Adrenal gland (tissue), 12 donors: Measurements from ENCODE around the gene C3orf70. TPM values are rescaled to one million over a fixed set of nuclear protein-coding genes. Genes with fewer than 3 reads are reported as not detected.

Source experiments
- DNase-seq, 7 donors: peaks; one replicate each; pipeline ENCODE4 v3.0.0-alpha.2; 2019 to 2020
- H3K27ac ChIP-seq, 5 donors: fragments of 200-600 bp; sonication (generic) in 4 of 5; 1 replicate in 3 of 5; 2 replicates in 2 of 5; pipeline versions ENCODE4 v1.5.1 to v1.8.0; 2016 to 2020; ENCODE audit warnings: mild to moderate bottlenecking in 1 of 5
- H3K27me3 ChIP-seq: fragments of 200-600 bp; 2 replicates; pipeline ENCODE4 v1.8.0; 2021
- H3K36me3 ChIP-seq, 2 donors: fragments of 200-600 bp; replicated peaks in 1 of 2; 1 replicate in 1 of 2; 2 replicates in 1 of 2; pipeline versions ENCODE4 v1.5.1 to v1.8.0; 2018 to 2022
- H3K4me1 ChIP-seq, 2 donors: fragments of 200-600 bp; replicated peaks in 1 of 2; 1 replicate in 1 of 2; 2 replicates in 1 of 2; pipeline versions ENCODE4 v1.5.1 to v1.8.0; 2018 to 2021
- H3K4me3 ChIP-seq, 4 donors: fragments of 200-600 bp; sonication (generic) in 3 of 4; one replicate each; pipeline ENCODE4 v1.5.1; 2016 to 2018
- H3K9me3 ChIP-seq, 3 donors: fragments of 200-600 bp; sonication (generic) in 1 of 3; replicated peaks in 1 of 3; 1 replicate in 2 of 3; 2 replicates in 1 of 3; pipeline versions ENCODE4 v1.5.1 to v1.8.0; 2016 to 2021
- CTCF ChIP-seq, 6 experiments: fragments of 450-650 bp in 4 of 6; fragments of 200-600 bp in 2 of 6; sonication (generic) in 1 of 6; IDR thresholded peaks; 1 replicate in 5 of 6; 2 replicates in 1 of 6; pipeline versions ENCODE4 v1.5.1 to v1.8.0; 2016 to 2021; ENCODE audit warnings: antibody characterized with exemption in 6 of 6, mild to moderate bottlenecking in 2 of 6, moderate library complexity in 1 of 6
- POLR2A ChIP-seq, 2 donors: fragments of 450-650 bp; IDR thresholded peaks; one replicate each; pipeline ENCODE4 v1.6.1; 2017; ENCODE audit warnings: antibody characterized with exemption in 2 of 2, mild to moderate bottlenecking in 2 of 2, moderate library complexity in 1 of 2
- WGBS, 4 donors: extraction: QIAGEN DNeasy Blood & Tissue Kit in 2 of 4; methylation state at CpG; one replicate each; pipeline versions ENCODE4 v1.1.5 to v1.1.7; 2013 to 2017; 5-methylcytosine and 5-hydroxymethylcytosine counted together
- intact Hi-C, 2 donors: fragments of 100-400 bp; cut with DNase I; formaldehyde crosslinking; loops; one replicate each; pipeline versions ENCODE4 v1.14.1 to v1.15.0; 2022 to 2023
- polyA plus RNA-seq, 3 donors: library from polyadenylated mRNA; stranded (reverse); fragments of 200-250 nt in 2 of 3; fragments of 350-450 nt in 1 of 3; fragmentation: Illumina TruSeq in 1 of 3; extraction: RNeasy Lipid Tissue Mini Kit (QIAGEN cat#74804) in 1 of 3; gene quantifications; one replicate each; pipeline ENCODE4 v1.2.3, GENCODE V29; 2013 to 2014
- total RNA-seq, 9 donors: library from RNA; depleted of rRNA in 4 of 9; stranded (reverse); fragments of >200 nt in 4 of 9; fragments of 120-200 nt in 1 of 9; fragmentation: NEBNext Ultra II Directional in 1 of 9; extraction: Animal tissue kit (Norgen Biotek cat#: 25700) in 1 of 9; gene quantifications; one replicate each; pipeline versions ENCODE4 v1.1.0 to v1.2.4, GENCODE V29; 2013 to 2023
- donor health status: healthy with polysubstance abuse.
- donor health status: Bipolar disorder and iron deficiency.
- donor health status: DM: yes; HTN: yes; CAD: no.
- donor health status: DM: no; HTN: no; CAD: no.
- donor health status: DM: no; HTN: no; CAD: no.
- donor health status: DM: yes; HTN: yes; CAD: no.

The C3orf70 gene
- total and polyA plus RNA-seq, 12 donors: 0.64 to 2.6 (median 0.95) TPM

- TF ChIP-seq POLR2A (IDR thresholded peaks at IDR 0.05): no peak
- no peak for TF ChIP-seq CTCF (IDR thresholded peaks at IDR 0.05)
- 79 to 89% (median 83%) methylated on average over 8 of the region's 8 CpGs for WGBS, 4 donors
- Histone ChIP-seq H3K27ac (no peak overlapping the region), H3K4me3 (no peak overlapping the region), H3K36me3 (no peaks in the 10 kb centered on the region), H3K9me3 (no peaks in the 10 kb centered on the region), H3K4me1 (no peaks in the 10 kb centered on the region), H3K27me3 (no peaks in the 10 kb centered on the region)
- DNase-seq: no peak
- intact Hi-C loops: no loop called here
Observed at GRCh38 chr3:185076219-185076618, 76.6 kb downstream of the C3orf70 start.

- Histone ChIP-seq H3K27ac (no peak overlapping the region), H3K4me3 (no peak overlapping the region), H3K9me3 (no peaks in the 10 kb centered on the region), H3K27me3 (no peaks in the 10 kb centered on the region), H3K4me1 (no peaks in the 10 kb centered on the region), H3K36me3 (no peaks in the 10 kb centered on the region)
- intact Hi-C loops: no loop called here
- 78 to 88% (median 81%) methylated on average over 12 to 13 of the region's 13 CpGs for WGBS, 4 donors
- no peak for DNase-seq
- TF ChIP-seq POLR2A (IDR thresholded peaks at IDR 0.05) (no peak), CTCF (IDR thresholded peaks at IDR 0.05) (no peak)
Observed at GRCh38 chr3:185075547-185075946, 77.3 kb downstream of the C3orf70 start.

- intact Hi-C loops: no loop called here
- no peak for TF ChIP-seq CTCF (IDR thresholded peaks at IDR 0.05)
- no peak for TF ChIP-seq POLR2A (IDR thresholded peaks at IDR 0.05)
Observed at GRCh38 chr3:185071287-185071800, 81.5 kb downstream of the C3orf70 start.

GRCh38 chr3:185070491-185071286 is 82.2 kb downstream of the C3orf70 start:
- peak in 1 of 7 donors; percentile 10 for DNase-seq

More at GRCh38 chr3:185071287-185071800, 81.5 kb downstream of the C3orf70 start:
- no peaks in the 10 kb centered on the region for H3K27me3 ChIP-seq
- H3K4me3 ChIP-seq: no peak overlapping the region
- no peak overlapping the region for H3K27ac ChIP-seq
- H3K4me1 ChIP-seq: no peaks in the 10 kb centered on the region
- 58 to 66% (median 64%) methylated on average over 6 to 7 of the region's 7 CpGs for WGBS, 4 donors
- H3K9me3 ChIP-seq: no peaks in the 10 kb centered on the region
- no peak for DNase-seq
- H3K36me3 ChIP-seq: no peaks in the 10 kb centered on the region

More at GRCh38 chr3:185070491-185071286, 82.2 kb downstream of the C3orf70 start:
- Histone ChIP-seq H3K9me3 (no peaks in the 10 kb centered on the region), H3K36me3 (no peaks in the 10 kb centered on the region), H3K27ac (no peak overlapping the region), H3K4me1 (no peaks in the 10 kb centered on the region), H3K27me3 (no peaks in the 10 kb centered on the region), H3K4me3 (no peak overlapping the region)
- intact Hi-C loops: no loop called here
- 74 to 80% (median 79%) methylated on average over 19 to 22 of the region's 22 CpGs for WGBS, 4 donors
- TF ChIP-seq CTCF (IDR thresholded peaks at IDR 0.05): peak in 4 of 6 experiments; percentile 9 to 31 (median 20)
- TF ChIP-seq POLR2A (IDR thresholded peaks at IDR 0.05): no peak
